Activated CD4-positive, CD25-positive, alpha-beta regulatory T cell treated with anti-CD3 and anti-CD28 coated beads, Interleukin-2, amount 50 U/mL, for 16 hours (primary cell): Measurements from ENCODE around the gene TTC7B.
"Not testable (repeated sequence)": the region's sequence is repeated elsewhere in the genome, so short reads cannot be mapped to it uniquely, and the experiment has no call there.

Experiments
- DNase-seq: peaks from one replicate; pipeline ENCODE4 v3.0.0-alpha.2; 2020; ENCODE audit warnings: low read depth, low spot score

TTC7B gene, protein sequence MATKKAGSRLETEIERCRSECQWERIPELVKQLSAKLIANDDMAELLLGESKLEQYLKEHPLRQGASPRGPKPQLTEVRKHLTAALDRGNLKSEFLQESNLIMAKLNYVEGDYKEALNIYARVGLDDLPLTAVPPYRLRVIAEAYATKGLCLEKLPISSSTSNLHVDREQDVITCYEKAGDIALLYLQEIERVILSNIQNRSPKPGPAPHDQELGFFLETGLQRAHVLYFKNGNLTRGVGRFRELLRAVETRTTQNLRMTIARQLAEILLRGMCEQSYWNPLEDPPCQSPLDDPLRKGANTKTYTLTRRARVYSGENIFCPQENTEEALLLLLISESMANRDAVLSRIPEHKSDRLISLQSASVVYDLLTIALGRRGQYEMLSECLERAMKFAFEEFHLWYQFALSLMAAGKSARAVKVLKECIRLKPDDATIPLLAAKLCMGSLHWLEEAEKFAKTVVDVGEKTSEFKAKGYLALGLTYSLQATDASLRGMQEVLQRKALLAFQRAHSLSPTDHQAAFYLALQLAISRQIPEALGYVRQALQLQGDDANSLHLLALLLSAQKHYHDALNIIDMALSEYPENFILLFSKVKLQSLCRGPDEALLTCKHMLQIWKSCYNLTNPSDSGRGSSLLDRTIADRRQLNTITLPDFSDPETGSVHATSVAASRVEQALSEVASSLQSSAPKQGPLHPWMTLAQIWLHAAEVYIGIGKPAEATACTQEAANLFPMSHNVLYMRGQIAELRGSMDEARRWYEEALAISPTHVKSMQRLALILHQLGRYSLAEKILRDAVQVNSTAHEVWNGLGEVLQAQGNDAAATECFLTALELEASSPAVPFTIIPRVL

DNA sequence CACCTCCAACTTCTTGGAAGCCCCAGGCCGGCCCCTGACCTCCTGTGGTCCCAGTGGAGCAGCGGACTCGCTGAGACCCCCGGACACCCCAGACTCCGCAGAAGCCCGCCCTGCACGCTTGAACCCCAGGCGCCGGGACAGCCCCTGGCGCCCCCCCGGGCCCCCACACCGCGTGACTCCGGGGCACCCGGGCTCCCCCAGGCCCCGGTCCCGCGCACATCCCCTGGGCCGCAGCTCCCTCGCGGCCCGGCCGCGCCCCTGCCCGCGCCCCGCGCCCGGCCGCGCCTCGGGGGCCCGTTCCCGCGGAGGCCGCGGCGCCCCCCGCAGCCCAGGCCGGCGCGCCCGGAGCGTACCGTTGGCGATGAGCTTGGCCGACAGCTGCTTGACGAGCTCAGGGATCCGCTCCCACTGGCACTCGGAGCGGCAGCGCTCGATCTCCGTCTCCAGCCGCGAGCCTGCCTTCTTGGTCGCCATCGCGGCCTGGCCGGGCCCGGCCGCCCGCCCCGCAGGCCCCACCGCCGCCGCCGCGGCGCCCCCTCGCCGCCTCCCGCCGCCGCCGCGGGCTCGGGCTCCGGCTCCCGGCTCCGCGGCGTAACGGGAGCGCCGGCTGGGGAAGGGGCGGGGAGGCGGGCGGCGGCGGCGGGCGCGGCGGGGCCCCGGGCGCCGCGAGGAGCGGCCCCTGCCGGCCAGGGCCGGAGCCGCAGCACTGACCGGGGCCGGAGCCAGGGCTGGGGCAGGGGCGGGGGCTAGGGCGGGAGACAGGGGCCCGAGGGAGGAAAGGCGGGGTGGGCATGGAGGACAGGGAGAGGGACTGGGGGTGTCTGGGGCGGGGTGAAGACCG, at the start of gene TTC7B:
TSS of gene TTC7B (minus strand) at position 609 of the 841 bp plus-strand sequence. CDS start at position 474, 135 bp downstream.
- DNase-seq = no peak

DNA sequence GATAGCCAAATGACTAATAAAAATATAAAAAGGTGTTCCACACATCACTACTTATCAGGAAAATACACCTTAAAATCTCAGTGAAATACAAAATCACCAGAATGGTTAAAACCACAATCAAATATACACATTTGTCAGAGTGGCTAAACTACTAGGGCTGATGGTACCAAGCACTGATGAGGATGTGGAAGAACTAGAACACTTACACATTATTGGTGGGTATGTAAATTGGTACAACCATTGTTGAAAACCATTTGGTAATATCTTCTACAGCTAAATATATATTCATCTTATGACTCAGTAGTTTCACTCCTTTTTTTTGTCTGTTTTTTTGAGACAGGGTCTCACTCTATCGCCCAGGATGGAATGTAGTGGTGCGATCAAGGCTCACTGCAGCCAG, 48.5 kb upstream of the TTC7B start:
- DNase-seq = no peak

GRCh38 chr14:90858511-90858910, 42.3 kb upstream of the TTC7B start:
- DNase-seq = no peak

- no peak for DNase-seq
Observed at GRCh38 chr14:90857866-90858265, 41.6 kb upstream of the TTC7B start.

DNA sequence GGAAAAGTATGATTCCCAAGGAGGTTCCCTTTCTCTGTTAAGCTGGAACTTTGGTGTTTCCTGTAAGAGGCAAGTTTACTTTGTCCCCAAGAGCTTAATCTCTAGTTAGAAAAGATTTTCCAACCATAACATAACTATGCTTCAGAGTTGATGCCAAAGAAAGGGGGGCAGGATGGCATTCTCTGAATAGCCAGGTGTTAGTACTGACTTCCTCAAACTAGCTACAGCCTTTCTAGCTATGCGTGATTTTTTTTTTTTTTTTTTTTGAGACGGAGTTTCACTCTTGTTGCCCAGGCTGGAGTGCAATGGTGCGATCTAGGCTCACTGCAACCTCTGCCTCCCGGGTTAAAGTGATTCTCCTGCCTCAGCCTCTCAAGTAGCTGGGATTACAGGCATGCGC, 39.9 kb upstream of the TTC7B start:
- not testable (repeated sequence) for DNase-seq

DNA sequence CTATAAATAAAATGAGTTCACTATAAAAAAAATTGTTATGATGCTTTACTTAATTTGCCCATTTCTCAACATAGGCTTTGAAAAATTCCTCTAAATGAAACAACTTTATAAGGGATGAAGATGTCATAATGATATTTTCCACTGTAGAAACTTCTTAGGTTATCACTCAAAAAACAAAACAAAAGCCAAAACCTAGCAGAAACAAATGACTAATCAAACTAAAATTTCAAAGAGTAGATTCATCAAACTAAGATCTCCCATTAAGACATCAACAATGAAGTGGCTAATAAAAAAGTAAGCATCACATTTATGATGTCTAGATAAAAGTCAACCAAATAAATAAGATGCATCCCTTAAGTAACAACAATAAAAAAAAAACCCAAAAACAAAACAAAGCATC, 36.9 kb upstream of the TTC7B start:
- no peak for DNase-seq

GRCh38 chr14:90851327-90852036, 35.3 kb upstream of the TTC7B start:
- DNase-seq = no peak

GRCh38 chr14:90850487-90850886, 34.3 kb upstream of the TTC7B start:
- no peak for DNase-seq

DNA sequence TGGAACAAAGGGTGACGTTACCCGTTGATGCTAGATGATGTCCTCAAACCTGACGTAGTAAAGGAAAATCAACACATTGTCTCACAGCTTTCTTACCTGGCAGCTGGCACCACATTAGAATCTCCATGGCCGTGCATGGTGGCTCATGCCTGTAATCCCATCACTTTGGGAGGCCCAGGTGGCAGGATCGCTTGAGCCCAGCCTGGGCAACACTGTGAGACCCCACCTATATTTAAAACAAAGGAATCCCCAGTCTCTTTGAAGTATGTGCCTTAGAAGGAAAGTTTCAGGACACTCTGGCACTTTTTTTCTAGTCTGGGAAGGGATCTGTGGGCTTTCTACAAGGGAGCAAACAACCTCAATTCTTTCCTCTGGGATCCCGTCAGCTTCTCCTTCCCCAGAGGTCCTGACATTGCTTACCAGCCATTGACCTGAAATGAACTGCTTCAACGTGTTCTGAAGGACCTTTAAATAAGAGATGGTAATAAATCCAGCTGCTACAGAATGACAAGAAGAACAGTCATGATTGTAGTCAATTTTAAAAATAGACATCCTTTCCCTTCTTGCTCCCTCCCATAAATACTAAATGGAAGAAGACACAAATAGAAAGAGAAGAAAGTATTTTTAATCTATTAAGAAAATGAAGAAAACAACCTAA, 33.7 kb upstream of the TTC7B start:
- no peak for DNase-seq

DNA sequence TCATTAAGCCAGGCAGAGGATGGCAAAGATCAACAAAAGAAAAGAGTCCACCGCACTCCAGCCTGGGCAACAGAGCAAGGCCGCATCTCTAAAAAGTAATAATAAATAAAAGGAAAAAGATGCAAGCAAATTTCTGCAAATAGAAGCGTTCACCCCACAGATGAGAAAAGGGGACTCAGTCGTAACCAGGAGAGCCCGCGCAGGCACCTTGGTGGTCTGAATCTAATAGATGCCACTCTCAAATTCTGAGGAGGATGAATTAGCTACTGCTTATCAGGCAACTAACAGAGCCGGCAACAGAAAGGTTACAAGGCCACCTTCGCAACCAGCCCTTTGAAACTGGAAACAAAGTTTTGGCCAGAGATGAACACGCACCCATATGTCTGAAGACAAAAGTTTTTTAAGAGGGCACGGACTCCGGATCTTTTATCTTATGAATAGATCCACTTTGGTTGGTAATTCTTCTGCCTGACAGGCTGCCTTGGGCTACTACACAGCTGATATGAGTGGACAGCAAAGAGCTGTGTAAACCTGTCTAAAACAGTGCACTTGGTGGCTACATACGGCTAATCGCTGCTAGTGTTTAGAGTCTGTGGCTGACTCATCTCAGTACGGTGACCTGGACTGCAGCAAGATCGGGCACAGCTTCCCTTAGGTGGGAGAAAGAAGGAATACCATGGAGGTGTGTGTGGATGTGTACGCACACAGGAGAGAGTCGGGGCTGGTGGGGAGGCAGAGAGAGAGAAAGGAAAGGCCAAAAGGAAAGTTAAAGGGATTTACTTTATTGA, 32.9 kb upstream of the TTC7B start:
- no peak for DNase-seq

DNA sequence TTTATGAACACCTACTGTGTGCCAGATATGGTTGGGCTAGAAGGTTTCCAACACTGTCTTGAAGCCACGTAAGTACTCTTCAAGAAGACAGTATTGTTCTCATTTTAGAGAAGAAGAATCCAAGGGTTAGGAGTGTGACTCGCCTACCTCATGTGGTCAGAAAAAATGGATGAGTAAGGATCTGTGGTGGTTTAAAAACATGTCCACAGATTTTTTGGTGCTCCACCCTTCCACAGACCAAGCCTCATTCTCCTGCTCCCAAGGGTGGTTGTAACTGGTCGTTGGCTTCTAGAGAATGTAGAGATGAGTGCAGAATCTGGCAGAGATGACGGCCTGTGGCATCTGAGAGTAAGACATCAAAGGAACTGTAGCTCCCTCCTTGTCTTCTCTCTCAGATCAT, 30.3 kb upstream of the TTC7B start:
- DNase-seq = no peak

DNA sequence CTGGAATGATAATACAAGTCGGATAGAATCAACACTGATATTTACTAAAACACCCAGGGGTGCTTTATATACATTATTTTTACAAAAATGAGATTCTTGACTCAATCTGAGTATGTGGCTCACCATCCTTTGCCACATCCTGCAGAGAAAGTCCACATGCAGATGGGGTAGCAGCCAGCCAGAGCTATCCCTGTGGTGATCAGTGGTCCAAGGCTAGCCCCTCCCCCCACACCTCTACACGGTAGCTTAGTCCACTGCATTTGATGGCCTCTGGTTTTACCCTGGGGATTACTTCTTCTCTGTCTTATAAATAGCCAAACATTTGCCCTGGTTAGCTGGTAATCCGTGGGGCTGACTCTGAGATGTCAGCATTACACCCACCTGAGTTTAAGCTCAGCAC, 28.1 kb upstream of the TTC7B start:
- DNase-seq = no peak

DNA sequence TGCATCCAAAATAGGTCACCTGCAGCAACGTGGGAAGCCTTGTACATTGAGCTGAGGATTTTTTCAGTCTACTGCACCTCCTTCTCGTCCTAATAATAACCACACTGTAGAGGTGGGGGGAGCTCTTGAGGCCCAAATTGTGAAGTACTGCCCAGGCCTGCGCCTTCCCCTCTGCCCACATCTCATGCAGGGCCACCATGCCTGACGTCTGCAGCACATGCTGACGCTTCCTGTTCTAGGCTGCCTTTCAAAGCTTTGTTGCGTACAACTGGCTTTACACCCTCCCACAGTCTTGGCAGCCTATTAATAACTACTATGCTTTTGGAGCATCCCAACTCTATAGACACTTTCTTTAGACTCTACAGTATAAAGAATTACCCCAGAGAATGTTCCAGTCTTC, 26.5 kb upstream of the TTC7B start:
- DNase-seq = no peak

- not testable (repeated sequence) for DNase-seq
Observed at GRCh38 chr14:90840667-90841066, 24.4 kb upstream of the TTC7B start.

- no peak for DNase-seq
Observed at GRCh38 chr14:90839889-90840266, 23.6 kb upstream of the TTC7B start.

DNA sequence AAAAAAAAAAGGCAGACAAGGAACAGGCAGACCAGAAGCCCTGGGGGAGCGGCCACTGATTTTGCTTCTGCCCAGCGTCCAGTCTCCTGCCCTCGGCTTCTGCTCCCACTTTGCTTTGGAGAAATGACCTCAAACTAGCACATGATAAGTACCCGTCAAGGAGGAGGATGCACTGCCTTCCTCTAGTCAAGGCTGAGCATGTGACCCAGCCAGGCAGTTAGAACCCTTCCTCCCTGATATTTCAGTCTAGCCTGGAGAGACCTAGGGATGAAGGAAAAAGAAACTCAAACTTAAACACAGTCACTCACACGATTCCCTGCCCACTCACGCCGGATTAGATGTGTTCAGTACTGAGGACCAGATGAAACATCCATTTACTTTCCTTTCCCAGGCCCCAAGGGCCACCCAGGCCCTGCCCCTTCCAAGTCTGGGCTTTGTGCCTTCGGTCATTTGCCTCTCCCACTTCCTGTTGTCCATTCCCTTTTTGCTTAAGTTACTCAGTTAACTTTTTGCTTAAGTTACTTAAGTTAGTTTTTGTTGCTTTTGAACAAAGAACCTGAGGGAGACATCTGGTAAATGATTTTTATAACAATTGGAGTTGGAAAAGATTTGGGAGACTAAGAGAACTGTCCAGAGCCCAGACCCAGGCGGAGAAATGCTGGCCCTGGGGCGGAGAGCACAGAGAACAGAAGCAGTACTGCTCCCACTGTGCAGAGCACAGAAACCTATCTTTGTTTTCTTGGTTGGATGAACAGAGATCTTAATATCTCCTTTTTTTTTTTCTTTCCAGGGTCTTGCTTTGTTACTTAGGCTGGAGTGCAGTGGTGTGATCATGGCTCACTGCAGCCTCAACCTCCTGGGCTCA, 23.0 kb upstream of the TTC7B start:
- DNase-seq = no peak

GRCh38 chr14:90838531-90838930, 22.3 kb upstream of the TTC7B start:
- not testable (repeated sequence) for DNase-seq

DNA sequence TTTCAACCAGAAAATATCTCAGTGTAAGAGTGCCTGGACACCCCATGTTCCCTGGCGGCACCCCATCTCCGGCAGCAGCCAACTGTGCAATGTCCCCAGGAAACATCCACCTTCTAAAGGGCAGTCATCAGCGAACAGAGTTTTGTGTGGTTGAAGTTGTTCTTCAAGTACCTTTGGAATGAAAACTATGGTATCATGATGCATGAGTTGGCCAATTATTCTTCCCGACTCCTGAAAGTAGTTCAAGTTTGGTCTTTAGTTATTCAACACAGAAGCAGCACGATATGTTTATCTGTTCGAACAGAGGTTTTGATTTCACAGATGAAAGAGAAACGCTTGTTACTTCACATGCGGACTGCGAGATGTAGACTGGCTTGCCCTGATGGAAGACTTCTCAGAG, 21.1 kb upstream of the TTC7B start:
- DNase-seq = no peak

DNA sequence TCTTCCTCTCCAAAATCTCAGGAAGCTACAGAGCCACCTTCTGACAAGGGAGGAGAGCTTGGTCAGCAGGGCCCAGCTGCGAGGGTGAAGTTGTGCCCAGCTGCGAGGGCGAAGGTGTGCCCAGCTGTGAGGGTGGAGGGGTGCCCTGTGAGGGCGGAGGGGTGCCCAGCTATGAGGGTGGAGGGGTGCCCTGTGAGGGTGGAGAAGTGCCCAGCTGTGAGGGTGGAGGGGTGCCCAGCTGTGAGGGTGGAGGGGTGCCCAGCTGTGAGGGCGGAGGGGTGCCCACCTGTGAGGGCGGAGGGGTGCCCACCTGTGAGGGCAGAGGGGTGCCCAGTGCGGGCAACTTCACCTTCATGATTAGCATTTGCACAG, 20.4 kb upstream of the TTC7B start:
- DNase-seq = no peak
